ENCODE measurements around the gene LTA4H.

The LTA4H gene

GRCh38 chr12:95994476-95994875 lies 40.9 kb downstream of the LTA4H start:
- no peak for DNase-seq (ENCODE audit: low spot score)
- no peak for TF ChIP-seq CTCF (conservative IDR thresholded peaks at IDR 0.05; ENCODE audit: low read depth)
- CTCF ChIA-PET, result interaction anchor here (0.7 kb wide), 1 partner anchor 50 kb away, joined by 3 read pairs; no protein-coding TSS in a partner anchor
- H3K27ac ChIP-seq, result no peak overlapping the region
- POLR2A ChIA-PET (ENCODE audit: low non-redundant PET), result no interaction called here

- H3K27ac ChIP-seq, result no peak overlapping the region
- ChIA-PET POLR2A (ENCODE audit: low non-redundant PET) (no interaction called here), CTCF (no interaction called here)
- DNase-seq (ENCODE audit: low spot score), result no peak
- TF ChIP-seq CTCF (conservative IDR thresholded peaks at IDR 0.05; ENCODE audit: low read depth), result no peak
These were observed 41.5 kb downstream of the LTA4H start for GRCh38 chr12:95993907-95994306.

GRCh38 chr12:95990136-95990535 lies 45.3 kb downstream of the LTA4H start:
- ChIA-PET POLR2A (ENCODE audit: low non-redundant PET) (no interaction called here), CTCF (interaction anchor here (0.7 to 1.4 kb wide), 2 partner anchors 31 to 47 kb away, joined by 3 read pairs; partner anchors contain the start of gene CCDC38)
- no peak for DNase-seq (ENCODE audit: low spot score)
- TF ChIP-seq CTCF (conservative IDR thresholded peaks at IDR 0.05; ENCODE audit: low read depth), result no peak
- no peak overlapping the region for H3K27ac ChIP-seq

GRCh38 chr12:95989504-95990123 lies 45.8 kb downstream of the LTA4H start:
- ChIA-PET CTCF (interaction anchor here (0.6 to 1.4 kb wide), 3 partner anchors 31 to 578 kb away, joined by 3 to 4 read pairs (median 3); partner anchors contain the start of gene CCDC38), POLR2A (ENCODE audit: low non-redundant PET) (no interaction called here)
- TF ChIP-seq CTCF (conservative IDR thresholded peaks at IDR 0.05; ENCODE audit: low read depth), result no peak
- DNase-seq (ENCODE audit: low spot score), result no peak
- no peak overlapping the region for H3K27ac ChIP-seq

- no peak overlapping the region for H3K27ac ChIP-seq
- POLR2A ChIA-PET (ENCODE audit: low non-redundant PET), result no interaction called here
- TF ChIP-seq CTCF (conservative IDR thresholded peaks at IDR 0.05; ENCODE audit: low read depth), result no peak
- no peak for DNase-seq (ENCODE audit: low spot score)
- CTCF ChIA-PET, result no interaction called here
These were observed 46.7 kb downstream of the LTA4H start for GRCh38 chr12:95988506-95989275.

- DNase-seq (ENCODE audit: low spot score), result no peak
- CTCF ChIA-PET, result interaction anchor here (1.3 kb wide), 1 partner anchor 68 kb away, joined by 3 read pairs; no protein-coding TSS in a partner anchor
- TF ChIP-seq CTCF (conservative IDR thresholded peaks at IDR 0.05; ENCODE audit: low read depth), result no peak
- POLR2A ChIA-PET (ENCODE audit: low non-redundant PET), result no interaction called here
- no peak overlapping the region for H3K27ac ChIP-seq
These were observed 48.5 kb downstream of the LTA4H start for GRCh38 chr12:95986635-95987570.
